Psoas muscle (tissue), 8 donors: ENCODE results near the gene ZNF318. TPM values are rescaled to one million over a fixed set of nuclear protein-coding genes. Genes with fewer than 3 reads are reported as not detected.

Experiments used
- ATAC-seq, 4 donors: fragments of 200-7000 bp; cut with Tn5 transposase; one replicate each; pipeline ENCODE4 v1.9.1; 2020; ENCODE audit warnings: moderate library complexity in 3 of 4, mild to moderate bottlenecking in 2 of 4
- DNase-seq, 2 donors: peaks; one replicate each; pipeline ENCODE4 v3.0.0-alpha.2; 2020
- H3K27ac ChIP-seq: fragments of 200-600 bp; one replicate; pipeline ENCODE4 v1.8.0; 2022
- H3K27me3 ChIP-seq, 3 donors: fragments of 200-600 bp in 1 of 3; one replicate each; pipeline versions ENCODE4 v1.6.1 to v1.8.0; 2013 to 2022; ENCODE audit warnings: low read length in 2 of 3, mild to moderate bottlenecking in 2 of 3, moderate library complexity in 1 of 3; ENCODE audit not compliant: insufficient read depth in 3 of 3
- H3K36me3 ChIP-seq, 2 donors: fragments of 200-600 bp in 1 of 2; one replicate each; pipeline versions ENCODE4 v1.6.1 to v1.8.0; 2013 to 2022; ENCODE audit warnings: low read depth in 1 of 2, mild to moderate bottlenecking in 1 of 2, moderate library complexity in 1 of 2; ENCODE audit not compliant: insufficient read depth in 1 of 2
- H3K4me1 ChIP-seq: fragments of 200-600 bp; one replicate; pipeline ENCODE4 v1.8.0; 2022
- H3K4me3 ChIP-seq: fragments of 200-600 bp; one replicate; pipeline ENCODE4 v1.8.0; 2022; ENCODE audit warnings: mild to moderate bottlenecking
- H3K9me3 ChIP-seq: fragments of 200-600 bp; one replicate; pipeline ENCODE4 v1.8.0; 2022
- WGBS, 3 donors: extraction: QIAGEN DNeasy Blood & Tissue Kit; methylation state at CpG; one replicate each; pipeline versions ENCODE4 v1.1.6 to v1.1.7; 2013; 5-methylcytosine and 5-hydroxymethylcytosine counted together
- intact Hi-C, 2 donors: fragments of 100-400 bp; cut with DNase I; formaldehyde crosslinking; loops; one replicate each; pipeline versions ENCODE4 v1.11.0 to v1.14.2; 2022
- polyA plus RNA-seq, 3 donors: library from polyadenylated mRNA; stranded (reverse); fragments of 200-250 nt; gene quantifications; one replicate each; pipeline ENCODE4 v1.2.3, GENCODE V29; 2013
- total RNA-seq, 4 donors: library from RNA; stranded (reverse); fragmentation: NEBNext Ultra II Directional in 2 of 4; extraction: Animal tissue kit (Norgen Biotek cat#: 25700) in 2 of 4; gene quantifications; one replicate each; pipeline versions ENCODE4 v1.2.1 to v1.2.4, GENCODE V29; 2021 to 2023
- TF ChIP-seq, protein P1 (sequence below): fragments of 200-600 bp; IDR thresholded peaks from one replicate; pipeline ENCODE4 v1.8.0; 2022; ENCODE audit warnings: antibody characterized with exemption
- donor health status: healthy with polysubstance abuse.
- donor health status: DM: no; HTN: no; CAD: no; lungs with moderate emphysema.
- donor health status: Bipolar disorder and iron deficiency.
- donor health status: healthy.
- donor health status: DM: yes; HTN: yes; CAD: no.
- donor health status: DM: no; HTN: no; CAD: no.
- donor health status: DM: no; HTN: no; CAD: no.
- donor health status: DM: yes; HTN: yes; CAD: no.

ZNF318 gene
- total and polyA plus RNA-seq, 7 donors: 3.4 to 14.3 (median 9.0) TPM

DNA sequence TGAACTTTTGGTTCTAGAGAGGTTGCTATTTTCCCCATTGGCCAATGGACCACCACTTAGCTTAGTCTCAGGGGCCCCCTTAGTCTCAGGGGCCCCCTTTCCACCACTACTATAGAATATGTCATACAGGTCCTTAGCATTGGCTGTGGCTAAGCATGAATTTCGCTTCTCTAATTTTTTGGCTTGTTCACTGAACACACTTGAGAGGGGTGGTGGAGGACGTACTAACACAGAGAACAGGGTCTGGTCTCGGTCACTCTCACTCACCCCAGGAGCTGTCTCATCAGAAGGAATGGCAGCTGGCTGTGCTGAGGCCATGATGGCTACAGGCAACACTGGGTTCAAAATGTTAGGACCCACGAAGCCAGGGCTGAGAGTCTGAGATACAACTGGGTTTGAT is 30.3 kb downstream of the ZNF318 start:
- TF ChIP-seq, protein P1, sequence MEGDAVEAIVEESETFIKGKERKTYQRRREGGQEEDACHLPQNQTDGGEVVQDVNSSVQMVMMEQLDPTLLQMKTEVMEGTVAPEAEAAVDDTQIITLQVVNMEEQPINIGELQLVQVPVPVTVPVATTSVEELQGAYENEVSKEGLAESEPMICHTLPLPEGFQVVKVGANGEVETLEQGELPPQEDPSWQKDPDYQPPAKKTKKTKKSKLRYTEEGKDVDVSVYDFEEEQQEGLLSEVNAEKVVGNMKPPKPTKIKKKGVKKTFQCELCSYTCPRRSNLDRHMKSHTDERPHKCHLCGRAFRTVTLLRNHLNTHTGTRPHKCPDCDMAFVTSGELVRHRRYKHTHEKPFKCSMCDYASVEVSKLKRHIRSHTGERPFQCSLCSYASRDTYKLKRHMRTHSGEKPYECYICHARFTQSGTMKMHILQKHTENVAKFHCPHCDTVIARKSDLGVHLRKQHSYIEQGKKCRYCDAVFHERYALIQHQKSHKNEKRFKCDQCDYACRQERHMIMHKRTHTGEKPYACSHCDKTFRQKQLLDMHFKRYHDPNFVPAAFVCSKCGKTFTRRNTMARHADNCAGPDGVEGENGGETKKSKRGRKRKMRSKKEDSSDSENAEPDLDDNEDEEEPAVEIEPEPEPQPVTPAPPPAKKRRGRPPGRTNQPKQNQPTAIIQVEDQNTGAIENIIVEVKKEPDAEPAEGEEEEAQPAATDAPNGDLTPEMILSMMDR: no peak
- Histone ChIP-seq H3K4me3 (no peak overlapping the region), H3K27ac (no peak overlapping the region), H3K9me3 (no peaks in the 10 kb centered on the region), H3K27me3 (no peaks in the 10 kb centered on the region), H3K36me3 (peaks cover 12 to 82% of the 10 kb centered on the region in 2 donors), H3K4me1 (peaks cover 4% of the 10 kb centered on the region)
- no peak for ATAC-seq
- intact Hi-C loops: loop anchor here in 1 of 2 donors (10.0 kb wide), 1 partner anchor 434 kb away; no protein-coding TSS in a partner anchor
- 92 to 97% (median 96%) methylated on average over 4 of the region's 4 CpGs for WGBS, 3 donors
- DNase-seq: no peak

DNA sequence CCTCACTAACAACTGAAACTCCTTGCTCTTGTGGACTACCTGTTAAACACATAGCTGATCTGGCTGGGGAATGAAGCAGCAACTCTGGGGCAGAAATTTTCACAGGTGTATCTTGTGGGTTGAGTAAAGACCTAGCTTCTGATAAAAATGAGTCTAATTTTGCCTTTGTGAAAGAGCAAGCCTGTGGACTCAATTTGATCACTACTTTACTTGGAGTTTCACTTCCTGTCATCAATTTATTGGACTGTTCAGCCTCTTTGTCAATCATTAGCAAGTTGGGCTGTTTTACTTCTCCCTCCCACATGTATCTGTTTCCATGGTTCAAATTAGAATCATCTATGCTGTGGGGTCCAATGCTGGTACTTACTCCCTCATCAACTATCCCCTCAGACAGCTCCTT is 31.2 kb downstream of the ZNF318 start:
- intact Hi-C loops: loop anchor here in 1 of 2 donors (10.0 kb wide), 1 partner anchor 433 kb away; no protein-coding TSS in a partner anchor
- peaks cover 8% of the 10 kb centered on the region for H3K4me1 ChIP-seq
- TF ChIP-seq, protein P1: no peak
- no peak overlapping the region for H3K27ac ChIP-seq
- H3K4me3 ChIP-seq: no peak overlapping the region
- no peak for DNase-seq
- H3K36me3 ChIP-seq: peaks cover 12 to 73% of the 10 kb centered on the region in 2 donors
- no peaks in the 10 kb centered on the region for H3K9me3 ChIP-seq
- no peaks in the 10 kb centered on the region for H3K27me3 ChIP-seq
- ATAC-seq: no peak

DNA sequence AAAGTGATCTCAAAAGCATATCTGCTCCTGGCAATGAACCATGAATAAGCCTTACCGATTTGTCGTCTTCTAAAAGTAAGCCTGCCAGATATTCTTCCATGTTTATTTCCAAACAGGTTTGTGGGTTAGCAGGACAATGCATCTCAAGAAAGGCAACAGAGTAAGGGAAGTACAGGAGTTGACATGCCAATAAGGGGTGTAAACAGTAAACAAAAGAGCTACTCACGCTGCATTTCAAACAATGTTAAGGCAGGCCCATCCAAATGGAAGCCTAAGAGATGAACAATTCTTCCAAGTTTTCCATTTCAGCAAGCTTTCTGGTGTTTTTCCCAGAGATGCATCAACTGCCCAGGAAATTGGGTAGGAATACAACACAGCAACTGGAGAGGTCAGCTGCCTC is 33.1 kb downstream of the ZNF318 start:
- TF ChIP-seq, protein P1: no peak
- Histone ChIP-seq H3K4me3 (no peak overlapping the region), H3K27me3 (no peaks in the 10 kb centered on the region), H3K36me3 (peaks cover 9 to 54% of the 10 kb centered on the region in 2 donors), H3K9me3 (no peaks in the 10 kb centered on the region), H3K4me1 (peaks cover 8% of the 10 kb centered on the region), H3K27ac (no peak overlapping the region)
- WGBS, 3 donors: 30 to 48% (median 35%) methylated on average over 3 of the region's 3 CpGs
- DNase-seq (no peak), ATAC-seq (no peak)
- intact Hi-C loops: loop anchor here in 1 of 2 donors (10.0 kb wide), 1 partner anchor 432 kb away; no protein-coding TSS in a partner anchor

DNA sequence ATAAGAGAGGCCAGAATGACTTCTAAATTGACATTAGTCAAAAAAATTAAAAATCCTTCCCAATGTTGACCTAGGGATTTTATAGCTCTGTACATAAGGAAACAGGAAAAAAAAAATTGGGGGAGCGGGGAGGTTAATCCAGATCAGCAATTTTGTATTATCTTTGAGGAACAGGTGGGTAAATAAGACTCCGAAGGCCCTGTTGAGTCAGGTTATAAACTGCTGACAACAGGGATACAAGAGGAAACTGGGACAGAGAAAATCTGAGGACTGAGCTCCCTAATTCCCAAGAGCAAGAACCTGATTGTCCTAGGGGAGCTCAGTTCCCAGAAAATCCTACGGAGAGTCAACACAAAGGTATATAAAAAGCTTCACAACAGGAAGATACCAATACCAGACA is 34.0 kb downstream of the ZNF318 start:
- intact Hi-C loops: loop anchor here in 1 of 2 donors (10.0 kb wide), 1 partner anchor 431 kb away; no protein-coding TSS in a partner anchor
- Histone ChIP-seq H3K4me1 (peaks cover 8% of the 10 kb centered on the region), H3K9me3 (no peaks in the 10 kb centered on the region), H3K27ac (no peak overlapping the region), H3K27me3 (no peaks in the 10 kb centered on the region), H3K36me3 (peaks cover 9 to 45% of the 10 kb centered on the region in 2 donors), H3K4me3 (no peak overlapping the region)
- TF ChIP-seq, protein P1: no peak
- no peak for ATAC-seq
- DNase-seq: no peak
- WGBS, 3 donors: 82 to 86% (median 83%) methylated on average over 3 of the region's 3 CpGs
